WTC11 (cell line): Measurements from ENCODE around the gene SEPTIN1. TPM values are rescaled to one million over a fixed set of nuclear protein-coding genes. Genes with fewer than 3 reads are reported as not detected.

Source experiments
- ATAC-seq: fragments of 200-7000 bp; cut with Tn5 transposase; 2 replicates; pipeline ENCODE4 v1.10.0; 2021; ENCODE audit warnings: mild to moderate bottlenecking, moderate library complexity
- CTCF ChIA-PET: fragments of 300-600 bp; sonication (Branson Sonifier 250); formaldehyde crosslinking; loops from one replicate; lab custom pipeline; 2021; ENCODE audit warnings: antibody characterized with exemption; lab: Charles Lee
- POLR2A ChIA-PET: fragments of 350-600 bp; sonication (Branson Sonifier 250); formaldehyde crosslinking; loops from one replicate; lab custom pipeline; 2021; ENCODE audit warnings: antibody characterized with exemption; lab: Charles Lee
- DNase-seq: peaks from one replicate; pipeline ENCODE4 v3.0.0; 2021; ENCODE audit warnings: low spot score
- H3K27ac Mint-ChIP-seq: 2 replicates; pipeline ENCODE4 v1.8.0; 2021; ENCODE audit warnings: mixed read lengths
- H3K27me3 Mint-ChIP-seq: 2 replicates; pipeline ENCODE4 v1.8.0; 2021; ENCODE audit warnings: low read depth, mild to moderate bottlenecking, moderate library complexity, mixed read lengths
- H3K36me3 Mint-ChIP-seq: 2 replicates; pipeline ENCODE4 v1.8.0; 2021; ENCODE audit warnings: mixed read lengths
- H3K4me1 Mint-ChIP-seq: 2 replicates; pipeline ENCODE4 v1.8.0; 2022; ENCODE audit warnings: mixed read lengths
- H3K4me3 Mint-ChIP-seq: 2 replicates; pipeline ENCODE4 v1.8.0; 2021; ENCODE audit warnings: mild to moderate bottlenecking, moderate library complexity, mixed read lengths
- H3K9me3 Mint-ChIP-seq: 2 replicates; pipeline ENCODE4 v1.8.0; 2021; ENCODE audit warnings: mixed read lengths
- GABPB1 ChIP-seq: sonication (generic); formaldehyde crosslinking; IDR thresholded peaks from 2 replicates; pipeline ENCODE4 v1.8.1; 2023; ENCODE audit warnings: mild to moderate bottlenecking, missing genetic modification reagents
- NFE2L1 ChIP-seq: sonication (generic); formaldehyde crosslinking; IDR thresholded peaks from 2 replicates; pipeline ENCODE4 v1.8.1; 2023; ENCODE audit warnings: missing genetic modification reagents
- NR1H2 ChIP-seq: sonication (generic); formaldehyde crosslinking; IDR thresholded peaks from 2 replicates; pipeline ENCODE4 v1.9.0; 2021; ENCODE audit warnings: mild to moderate bottlenecking, moderate library complexity, missing genetic modification reagents
- OVOL2 ChIP-seq: fragments of 250-450 bp; sonication (Bioruptor Pico); IDR thresholded peaks from 2 replicates; pipeline ENCODE4 v1.9.0; 2021; ENCODE audit warnings: mild to moderate bottlenecking, borderline replicate concordance
- RELA ChIP-seq: sonication (generic); formaldehyde crosslinking; IDR thresholded peaks from 2 replicates; pipeline ENCODE4 v1.8.1; 2022; ENCODE audit warnings: missing genetic modification reagents, mild to moderate bottlenecking, borderline replicate concordance
- SOX15 ChIP-seq: fragments of 250-450 bp; sonication (Bioruptor Pico); IDR thresholded peaks from 2 replicates; pipeline ENCODE4 v1.9.0; 2021; ENCODE audit warnings: mild to moderate bottlenecking
- TCF7 ChIP-seq: sonication (generic); formaldehyde crosslinking; IDR thresholded peaks from 2 replicates; pipeline ENCODE4 v1.8.0; 2022; ENCODE audit warnings: mild to moderate bottlenecking, low read depth, missing genetic modification reagents, moderate library complexity
- TEAD1 ChIP-seq: sonication (generic); formaldehyde crosslinking; IDR thresholded peaks from 2 replicates; pipeline ENCODE4 v1.8.0; 2022; ENCODE audit warnings: mild to moderate bottlenecking, missing genetic modification reagents
- ZNF263 ChIP-seq: sonication (generic); formaldehyde crosslinking; IDR thresholded peaks from 2 replicates; pipeline ENCODE4 v1.8.1; 2022; ENCODE audit warnings: low read depth, mild to moderate bottlenecking, moderate library complexity, missing genetic modification reagents
- ZNF396 ChIP-seq: fragments of 250-450 bp; sonication (Bioruptor Pico); IDR thresholded peaks from 2 replicates; pipeline ENCODE4 v1.8.0; 2021; ENCODE audit warnings: mild to moderate bottlenecking, moderate library complexity, borderline replicate concordance
- ZNF416 ChIP-seq: fragments of 250-450 bp; sonication (Bioruptor Pico); IDR thresholded peaks from 2 replicates; pipeline ENCODE4 v1.9.0; 2021; ENCODE audit warnings: mild to moderate bottlenecking, inconsistent platforms
- total RNA-seq: library from RNA; stranded (reverse); gene quantifications from 3 replicates; pipeline ENCODE4 v1.2.3, GENCODE V29; 2021
- TF ChIP-seq, protein P1 (sequence below): sonication (generic); formaldehyde crosslinking; IDR thresholded peaks from 2 replicates; pipeline ENCODE4 v1.8.0; 2022; ENCODE audit warnings: mild to moderate bottlenecking, missing genetic modification reagents
- TF ChIP-seq, protein P2 (sequence below): sonication (generic); formaldehyde crosslinking; IDR thresholded peaks from 2 replicates; pipeline ENCODE4 v1.8.1; 2023; ENCODE audit warnings: mild to moderate bottlenecking, missing genetic modification reagents, borderline replicate concordance
- TF ChIP-seq, protein P3 (sequence below): sonication (generic); formaldehyde crosslinking; IDR thresholded peaks from 2 replicates; pipeline ENCODE4 v1.8.1; 2022; ENCODE audit warnings: missing genetic modification reagents, borderline replicate concordance
- TF ChIP-seq, protein P4 (sequence below): sonication (generic); formaldehyde crosslinking; IDR thresholded peaks from 2 replicates; pipeline ENCODE4 v1.8.1; 2022; ENCODE audit warnings: mild to moderate bottlenecking, missing genetic modification reagents, moderate library complexity, borderline replicate concordance
- TF ChIP-seq, protein P5 (sequence below): fragments of 250-450 bp; sonication (Bioruptor Pico); conservative IDR thresholded peaks from 2 replicates; pipeline ENCODE4 v1.9.0; 2021; ENCODE audit warnings: mild to moderate bottlenecking
- TF ChIP-seq, protein P6 (sequence below): sonication (generic); formaldehyde crosslinking; IDR thresholded peaks from 2 replicates; pipeline ENCODE4 v1.8.0; 2022; ENCODE audit warnings: mild to moderate bottlenecking, missing genetic modification reagents
- TF ChIP-seq, protein P7 (sequence below): sonication (generic); formaldehyde crosslinking; IDR thresholded peaks from 2 replicates; pipeline ENCODE4 v1.8.1; 2023; ENCODE audit warnings: mild to moderate bottlenecking, missing genetic modification reagents, moderate library complexity

Gene SEPTIN1
- total RNA-seq, 1 experiment from 2014 or later = 2.3 TPM

DNA sequence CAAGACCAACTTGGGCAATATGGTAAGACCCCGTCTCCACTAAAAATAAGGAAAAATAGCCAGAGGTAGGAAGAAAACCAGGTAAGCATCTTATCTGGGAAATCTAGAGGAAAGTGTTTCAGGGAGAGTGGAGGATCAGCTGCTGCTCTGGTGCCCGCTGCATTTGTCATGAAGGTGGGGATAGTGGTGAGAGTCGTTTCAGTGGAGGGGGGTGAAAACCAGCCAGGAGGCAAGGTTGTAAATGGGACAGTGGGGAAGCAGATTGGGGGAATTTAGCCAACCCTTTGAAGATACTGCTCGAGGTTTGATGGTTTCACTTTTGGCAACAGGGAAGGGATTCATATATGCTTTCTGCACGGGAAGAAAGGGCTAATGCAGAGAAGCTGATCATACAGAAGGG lies 38.6 kb upstream of the SEPTIN1 start:
- no peak for DNase-seq
- TF ChIP-seq GABPB1 (CRISPR knock-in tag) (no peak), ZNF416 (CRISPR knock-in tag) (no peak), OVOL2 (CRISPR knock-in tag) (no peak), SOX15 (CRISPR knock-in tag) (no peak), TEAD1 (no peak), NFE2L1 (CRISPR knock-in tag) (no peak), ZNF263 (no peak), ZNF396 (CRISPR knock-in tag) (no peak), NR1H2 (CRISPR knock-in tag) (no peak), TCF7 (CRISPR knock-in tag) (no peak), RELA (no peak)
- TF ChIP-seq, protein P1, sequence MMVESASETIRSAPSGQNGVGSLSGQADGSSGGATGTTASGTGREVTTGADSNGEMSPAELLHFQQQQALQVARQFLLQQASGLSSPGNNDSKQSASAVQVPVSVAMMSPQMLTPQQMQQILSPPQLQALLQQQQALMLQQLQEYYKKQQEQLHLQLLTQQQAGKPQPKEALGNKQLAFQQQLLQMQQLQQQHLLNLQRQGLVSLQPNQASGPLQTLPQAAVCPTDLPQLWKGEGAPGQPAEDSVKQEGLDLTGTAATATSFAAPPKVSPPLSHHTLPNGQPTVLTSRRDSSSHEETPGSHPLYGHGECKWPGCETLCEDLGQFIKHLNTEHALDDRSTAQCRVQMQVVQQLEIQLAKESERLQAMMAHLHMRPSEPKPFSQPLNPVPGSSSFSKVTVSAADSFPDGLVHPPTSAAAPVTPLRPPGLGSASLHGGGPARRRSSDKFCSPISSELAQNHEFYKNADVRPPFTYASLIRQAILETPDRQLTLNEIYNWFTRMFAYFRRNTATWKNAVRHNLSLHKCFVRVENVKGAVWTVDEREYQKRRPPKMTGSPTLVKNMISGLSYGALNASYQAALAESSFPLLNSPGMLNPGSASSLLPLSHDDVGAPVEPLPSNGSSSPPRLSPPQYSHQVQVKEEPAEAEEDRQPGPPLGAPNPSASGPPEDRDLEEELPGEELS (CRISPR knock-in tag) = no peak
- TF ChIP-seq, protein P2, sequence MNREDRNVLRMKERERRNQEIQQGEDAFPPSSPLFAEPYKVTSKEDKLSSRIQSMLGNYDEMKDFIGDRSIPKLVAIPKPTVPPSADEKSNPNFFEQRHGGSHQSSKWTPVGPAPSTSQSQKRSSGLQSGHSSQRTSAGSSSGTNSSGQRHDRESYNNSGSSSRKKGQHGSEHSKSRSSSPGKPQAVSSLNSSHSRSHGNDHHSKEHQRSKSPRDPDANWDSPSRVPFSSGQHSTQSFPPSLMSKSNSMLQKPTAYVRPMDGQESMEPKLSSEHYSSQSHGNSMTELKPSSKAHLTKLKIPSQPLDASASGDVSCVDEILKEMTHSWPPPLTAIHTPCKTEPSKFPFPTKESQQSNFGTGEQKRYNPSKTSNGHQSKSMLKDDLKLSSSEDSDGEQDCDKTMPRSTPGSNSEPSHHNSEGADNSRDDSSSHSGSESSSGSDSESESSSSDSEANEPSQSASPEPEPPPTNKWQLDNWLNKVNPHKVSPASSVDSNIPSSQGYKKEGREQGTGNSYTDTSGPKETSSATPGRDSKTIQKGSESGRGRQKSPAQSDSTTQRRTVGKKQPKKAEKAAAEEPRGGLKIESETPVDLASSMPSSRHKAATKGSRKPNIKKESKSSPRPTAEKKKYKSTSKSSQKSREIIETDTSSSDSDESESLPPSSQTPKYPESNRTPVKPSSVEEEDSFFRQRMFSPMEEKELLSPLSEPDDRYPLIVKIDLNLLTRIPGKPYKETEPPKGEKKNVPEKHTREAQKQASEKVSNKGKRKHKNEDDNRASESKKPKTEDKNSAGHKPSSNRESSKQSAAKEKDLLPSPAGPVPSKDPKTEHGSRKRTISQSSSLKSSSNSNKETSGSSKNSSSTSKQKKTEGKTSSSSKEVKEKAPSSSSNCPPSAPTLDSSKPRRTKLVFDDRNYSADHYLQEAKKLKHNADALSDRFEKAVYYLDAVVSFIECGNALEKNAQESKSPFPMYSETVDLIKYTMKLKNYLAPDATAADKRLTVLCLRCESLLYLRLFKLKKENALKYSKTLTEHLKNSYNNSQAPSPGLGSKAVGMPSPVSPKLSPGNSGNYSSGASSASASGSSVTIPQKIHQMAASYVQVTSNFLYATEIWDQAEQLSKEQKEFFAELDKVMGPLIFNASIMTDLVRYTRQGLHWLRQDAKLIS (CRISPR knock-in tag) = no peak
- TF ChIP-seq, protein P3, sequence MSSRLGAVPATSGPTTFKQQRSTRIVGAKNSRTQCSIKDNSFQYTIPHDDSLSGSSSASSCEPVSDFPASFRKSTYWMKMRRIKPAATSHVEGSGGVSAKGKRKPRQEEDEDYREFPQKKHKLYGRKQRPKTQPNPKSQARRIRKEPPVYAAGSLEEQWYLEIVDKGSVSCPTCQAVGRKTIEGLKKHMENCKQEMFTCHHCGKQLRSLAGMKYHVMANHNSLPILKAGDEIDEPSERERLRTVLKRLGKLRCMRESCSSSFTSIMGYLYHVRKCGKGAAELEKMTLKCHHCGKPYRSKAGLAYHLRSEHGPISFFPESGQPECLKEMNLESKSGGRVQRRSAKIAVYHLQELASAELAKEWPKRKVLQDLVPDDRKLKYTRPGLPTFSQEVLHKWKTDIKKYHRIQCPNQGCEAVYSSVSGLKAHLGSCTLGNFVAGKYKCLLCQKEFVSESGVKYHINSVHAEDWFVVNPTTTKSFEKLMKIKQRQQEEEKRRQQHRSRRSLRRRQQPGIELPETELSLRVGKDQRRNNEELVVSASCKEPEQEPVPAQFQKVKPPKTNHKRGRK (CRISPR knock-in tag) = no peak
- TF ChIP-seq, protein P4, sequence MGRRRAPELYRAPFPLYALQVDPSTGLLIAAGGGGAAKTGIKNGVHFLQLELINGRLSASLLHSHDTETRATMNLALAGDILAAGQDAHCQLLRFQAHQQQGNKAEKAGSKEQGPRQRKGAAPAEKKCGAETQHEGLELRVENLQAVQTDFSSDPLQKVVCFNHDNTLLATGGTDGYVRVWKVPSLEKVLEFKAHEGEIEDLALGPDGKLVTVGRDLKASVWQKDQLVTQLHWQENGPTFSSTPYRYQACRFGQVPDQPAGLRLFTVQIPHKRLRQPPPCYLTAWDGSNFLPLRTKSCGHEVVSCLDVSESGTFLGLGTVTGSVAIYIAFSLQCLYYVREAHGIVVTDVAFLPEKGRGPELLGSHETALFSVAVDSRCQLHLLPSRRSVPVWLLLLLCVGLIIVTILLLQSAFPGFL (CRISPR knock-in tag) = no peak

DNA sequence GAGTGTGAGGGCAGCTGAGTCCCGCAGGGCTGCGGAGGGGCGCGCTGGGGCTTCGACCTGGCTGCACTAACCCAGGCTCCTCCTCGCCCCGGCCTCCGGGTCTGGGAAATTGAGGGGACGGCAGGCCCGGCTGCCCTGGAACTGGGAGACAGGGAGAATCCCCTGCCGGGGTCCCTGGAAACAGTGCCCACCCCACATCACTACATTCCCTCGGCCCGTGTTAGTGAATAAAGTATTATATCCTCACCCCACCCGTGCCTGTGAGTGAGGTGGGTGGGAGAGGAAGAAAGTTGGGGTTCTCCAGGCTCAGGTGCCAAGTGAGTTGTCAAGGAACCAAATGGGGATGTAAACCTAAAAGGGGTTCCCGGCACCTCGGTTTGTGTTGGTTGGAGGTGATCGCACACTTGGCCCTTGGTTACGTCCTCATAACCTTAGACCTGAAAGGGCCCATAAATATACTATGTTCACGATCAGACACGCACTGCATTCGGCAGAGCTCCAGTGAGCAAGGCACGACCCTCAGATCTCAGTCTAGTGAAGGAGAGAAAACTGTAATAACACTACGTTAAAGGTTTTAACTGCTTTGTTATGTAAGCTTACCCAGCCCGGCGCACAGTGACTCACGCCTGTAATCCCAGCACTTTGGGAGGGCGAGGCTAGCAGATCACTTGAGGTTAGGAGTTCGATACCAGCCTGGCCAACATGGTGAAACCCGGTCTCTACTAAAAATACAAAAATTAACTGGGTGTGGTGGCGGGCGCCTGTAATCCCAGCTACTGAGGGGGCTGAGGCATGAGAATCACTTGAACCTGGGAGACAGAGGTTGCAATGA lies 36.2 kb upstream of the SEPTIN1 start:
- peak overlapping the region; percentile 54 for H3K4me3 Mint-ChIP-seq
- CTCF ChIA-PET = interaction anchor here (0.6 to 5.7 kb wide), 24 partner anchors 10 to 327 kb away, joined by 3 to 73 read pairs (median 6); partner anchors contain the start of genes DCTPP1, FBRS, GDPD3 and PRR14
- no peaks in the 10 kb centered on the region for H3K9me3 Mint-ChIP-seq
- peak overlapping the region; percentile 15; the same call in 1 of the 2 replicates for H3K27ac Mint-ChIP-seq
- H3K27me3 Mint-ChIP-seq = no peaks in the 10 kb centered on the region
- H3K4me1 Mint-ChIP-seq = peaks cover 9% of the 10 kb centered on the region
- DNase-seq (no peak), ATAC-seq (no peak)
- peaks cover 34% of the 10 kb centered on the region for H3K36me3 Mint-ChIP-seq
- POLR2A ChIA-PET = interaction anchor here (0.6 to 1.5 kb wide), 16 partner anchors 9 to 274 kb away, joined by 3 to 15 read pairs (median 5); partner anchors contain the start of genes DCTPP1, ZNF48, ZNF688 and ZNF689
- TF ChIP-seq, protein P5, sequence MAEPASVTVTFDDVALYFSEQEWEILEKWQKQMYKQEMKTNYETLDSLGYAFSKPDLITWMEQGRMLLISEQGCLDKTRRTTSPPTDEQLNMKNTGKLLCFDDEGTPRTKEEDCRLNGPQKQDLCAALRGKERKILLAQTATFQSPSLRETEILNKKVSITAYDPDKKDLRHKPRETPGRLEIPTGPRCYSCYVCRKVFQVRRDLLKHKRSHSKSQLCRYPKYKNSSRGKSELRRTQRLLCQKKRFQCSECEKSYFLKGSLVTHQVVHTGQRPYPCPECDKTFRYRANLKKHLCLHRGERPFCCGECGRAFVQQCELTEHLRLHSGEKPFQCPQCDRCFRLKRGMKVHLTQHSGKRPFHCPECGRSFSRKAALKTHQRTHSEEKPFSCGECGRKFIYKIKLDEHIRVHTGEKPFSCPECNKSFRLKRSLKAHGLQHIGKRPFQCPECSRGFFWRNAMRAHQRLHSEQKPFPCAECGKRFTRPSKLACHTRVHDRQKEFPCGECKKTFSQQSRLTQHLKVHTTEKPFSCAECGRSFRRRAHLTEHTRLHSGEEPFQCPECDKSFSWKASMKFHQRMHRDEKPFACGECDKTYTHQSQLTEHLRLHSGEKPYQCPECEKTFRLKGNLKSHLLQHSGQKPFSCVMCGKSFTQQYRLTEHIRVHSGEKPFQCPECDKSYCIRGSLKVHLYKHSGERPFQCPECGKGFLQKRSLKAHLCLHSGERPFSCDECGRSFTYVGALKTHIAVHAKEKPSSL (CRISPR knock-in tag) = no peak
- TF ChIP-seq, protein P6, sequence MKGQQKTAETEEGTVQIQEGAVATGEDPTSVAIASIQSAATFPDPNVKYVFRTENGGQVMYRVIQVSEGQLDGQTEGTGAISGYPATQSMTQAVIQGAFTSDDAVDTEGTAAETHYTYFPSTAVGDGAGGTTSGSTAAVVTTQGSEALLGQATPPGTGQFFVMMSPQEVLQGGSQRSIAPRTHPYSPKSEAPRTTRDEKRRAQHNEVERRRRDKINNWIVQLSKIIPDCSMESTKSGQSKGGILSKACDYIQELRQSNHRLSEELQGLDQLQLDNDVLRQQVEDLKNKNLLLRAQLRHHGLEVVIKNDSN (CRISPR knock-in tag) = no peak
- TF ChIP-seq, protein P1 (CRISPR knock-in tag) = no peak
- TF ChIP-seq, protein P7, sequence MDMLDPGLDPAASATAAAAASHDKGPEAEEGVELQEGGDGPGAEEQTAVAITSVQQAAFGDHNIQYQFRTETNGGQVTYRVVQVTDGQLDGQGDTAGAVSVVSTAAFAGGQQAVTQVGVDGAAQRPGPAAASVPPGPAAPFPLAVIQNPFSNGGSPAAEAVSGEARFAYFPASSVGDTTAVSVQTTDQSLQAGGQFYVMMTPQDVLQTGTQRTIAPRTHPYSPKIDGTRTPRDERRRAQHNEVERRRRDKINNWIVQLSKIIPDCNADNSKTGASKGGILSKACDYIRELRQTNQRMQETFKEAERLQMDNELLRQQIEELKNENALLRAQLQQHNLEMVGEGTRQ (CRISPR knock-in tag) = no peak

More for the DNA sequence above, 38.6 kb upstream of the SEPTIN1 start:
- H3K27ac Mint-ChIP-seq = no peak overlapping the region
- peaks cover 12% of the 10 kb centered on the region for H3K4me1 Mint-ChIP-seq
- CTCF ChIA-PET = interaction anchor here (0.6 to 5.7 kb wide), 3 partner anchors 9 to 71 kb away, joined by 3 to 73 read pairs (median 5); partner anchors contain the start of gene DCTPP1
- H3K9me3 Mint-ChIP-seq = no peaks in the 10 kb centered on the region
- POLR2A ChIA-PET = no interaction called here
- H3K4me3 Mint-ChIP-seq = no peak overlapping the region
- peaks cover 45% of the 10 kb centered on the region for H3K36me3 Mint-ChIP-seq
- H3K27me3 Mint-ChIP-seq = no peaks in the 10 kb centered on the region
- no peak for ATAC-seq
